IMR-90 (cell line): ENCODE results near the gene MRPS25. TPM values are rescaled to one million over a fixed set of nuclear protein-coding genes. Genes with fewer than 3 reads are reported as not detected.

Source experiments
- ATAC-seq: fragments of 200-7000 bp; cut with Tn5 transposase; 2 replicates; pipeline ENCODE4 v1.9.1; 2020; ENCODE audit warnings: low read depth, mild to moderate bottlenecking, moderate library complexity
- BruUV-seq: library from RNA; stranded (reverse); fragments of 400-500 nt; replicated peaks from 2 replicates; lab custom pipeline; 2021; lab: Mats Ljungman, UMichigan
- CTCF ChIA-PET: fragments of 300-600 bp; formaldehyde crosslinking; extraction: SDS; loops from one replicate; lab custom pipeline; 2021; ENCODE audit warnings: antibody characterized with exemption; lab: Yijun Ruan, JAX
- POLR2A ChIA-PET: fragments of 300-600 bp; sonication (Branson Sonifier 250); formaldehyde crosslinking; loops from one replicate; lab custom pipeline; 2022; ENCODE audit warnings: antibody characterized with exemption; ENCODE audit not compliant: unreplicated experiment; lab: Charles Lee
- DNase-seq: peaks from one replicate; pipeline ENCODE4 v3.0.0; 2013
- H2AFZ ChIP-seq: replicated peaks from 2 replicates; pipeline ENCODE3; 2013; ENCODE audit warnings: low read length, mild to moderate bottlenecking; ENCODE audit not compliant: poor library complexity
- H2AK5ac ChIP-seq: 2 replicates; pipeline ENCODE4 v1.6.1; 2013; ENCODE audit warnings: low read depth, low read length, inconsistent platforms
- H2AK9ac ChIP-seq: replicated peaks from 2 replicates; pipeline ENCODE3; 2013; ENCODE audit warnings: mild to moderate bottlenecking, low read depth, low read length, moderate library complexity; ENCODE audit not compliant: poor library complexity
- H2BK120ac ChIP-seq: 2 replicates; pipeline ENCODE4 v1.6.1; 2013; ENCODE audit warnings: low read depth, low read length, inconsistent platforms
- H2BK15ac ChIP-seq: 3 replicates; pipeline ENCODE4 v1.6.1; 2013; ENCODE audit warnings: low read depth, low read length, inconsistent platforms
- H2BK20ac ChIP-seq: 2 replicates; pipeline ENCODE4 v1.6.1; 2013; ENCODE audit warnings: low read depth, mild to moderate bottlenecking, inconsistent platforms, low read length, moderate library complexity
- H2BK5ac ChIP-seq: 2 replicates; pipeline ENCODE4 v1.6.1; 2013; ENCODE audit warnings: mild to moderate bottlenecking, low read depth, low read length, inconsistent platforms; ENCODE audit not compliant: poor library complexity, severe bottlenecking
- H3K14ac ChIP-seq: replicated peaks from 2 replicates; pipeline ENCODE4 v1.6.1; 2013; ENCODE audit warnings: low read depth, low read length, inconsistent platforms
- H3K18ac ChIP-seq: 2 replicates; pipeline ENCODE4 v1.6.1; 2013; ENCODE audit warnings: low read depth, low read length, control low read depth
- H3K23ac ChIP-seq: 2 replicates; pipeline ENCODE4 v1.6.1; 2013; ENCODE audit warnings: low read depth, low read length, inconsistent platforms
- H3K27ac ChIP-seq: 2 replicates; pipeline ENCODE4 v1.5.1; 2013; ENCODE audit warnings: mild to moderate bottlenecking, control low read depth, low read length; ENCODE audit not compliant: insufficient read depth
- H3K27me3 ChIP-seq: 2 replicates; pipeline ENCODE4 v1.6.1; 2013; ENCODE audit warnings: low read length; ENCODE audit not compliant: control insufficient read depth, insufficient read depth
- H3K36me3 ChIP-seq: 2 replicates; pipeline ENCODE4 v1.6.1; 2013; ENCODE audit warnings: low read length, mixed read lengths; ENCODE audit not compliant: control insufficient read depth, insufficient read depth
- H3K4ac ChIP-seq: 2 replicates; pipeline ENCODE4 v1.6.1; 2013; ENCODE audit warnings: low read depth, low read length, inconsistent platforms
- H3K4me1 ChIP-seq: 2 replicates; pipeline ENCODE4 v1.6.1; 2013; ENCODE audit warnings: low read length, mixed read lengths; ENCODE audit not compliant: control insufficient read depth, insufficient read depth
- H3K4me2 ChIP-seq: 2 replicates; pipeline ENCODE4 v1.6.1; 2013; ENCODE audit warnings: low read depth, mild to moderate bottlenecking, control low read depth, low read length, moderate library complexity
- H3K4me3 ChIP-seq: 2 replicates; pipeline ENCODE4 v1.5.1; 2013; ENCODE audit warnings: low read depth, mild to moderate bottlenecking, control low read depth, low read length, moderate library complexity; ENCODE audit not compliant: insufficient read depth
- H3K56ac ChIP-seq: 2 replicates; pipeline ENCODE4 v1.6.1; 2013; ENCODE audit warnings: low read length, inconsistent platforms; ENCODE audit not compliant: insufficient read depth; ENCODE audit errors: extremely low read depth
- H3K79me1 ChIP-seq, 2 experiments: 2 replicates each; pipeline ENCODE4 v1.6.1; 2013; ENCODE audit warnings: low read length in 2 of 2, inconsistent platforms in 1 of 2, low read depth in 1 of 2
- H3K9ac ChIP-seq: 2 replicates; pipeline ENCODE4 v1.6.1; 2013; ENCODE audit warnings: low read depth, low read length, control low read depth
- H3K9me1 ChIP-seq: 2 replicates; pipeline ENCODE4 v1.6.1; 2013; ENCODE audit warnings: low read length, inconsistent platforms; ENCODE audit not compliant: insufficient read depth
- H3K9me3 ChIP-seq: 2 replicates; pipeline ENCODE4 v1.6.1; 2013; ENCODE audit warnings: low read length; ENCODE audit not compliant: control insufficient read depth, insufficient read depth
- H4K20me1 ChIP-seq: 2 replicates; pipeline ENCODE4 v1.6.1; 2013; ENCODE audit warnings: low read length, inconsistent platforms; ENCODE audit not compliant: insufficient read depth
- H4K5ac ChIP-seq: 2 replicates; pipeline ENCODE4 v1.6.1; 2013; ENCODE audit warnings: mild to moderate bottlenecking, low read depth, low read length, control low read depth
- H4K8ac ChIP-seq, 2 experiments: 2 replicates each; pipeline ENCODE4 v1.6.1; 2013; ENCODE audit warnings: low read depth in 2 of 2, low read length in 2 of 2, control low read depth in 1 of 2, inconsistent platforms in 1 of 2
- H4K91ac ChIP-seq: 2 replicates; pipeline ENCODE4 v1.6.1; 2013; ENCODE audit warnings: low read depth, low read length, inconsistent platforms; ENCODE audit not compliant: insufficient read depth
- BHLHE40 ChIP-seq: fragments of 150-350 bp; IDR thresholded peaks from 2 replicates; pipeline ENCODE4 v1.6.1; 2016; ENCODE audit warnings: mild to moderate bottlenecking, low read depth, low read length
- CEBPB ChIP-seq: IDR thresholded peaks from 2 replicates; pipeline ENCODE4 v1.6.1; 2012; ENCODE audit warnings: low read depth, low read length, improper control_type of control experiment
- CHD1 ChIP-seq: IDR thresholded peaks from 2 replicates; pipeline ENCODE4 v1.6.1; 2012; ENCODE audit warnings: low read depth, low read length, improper control_type of control experiment
- CTCF ChIP-seq: conservative IDR thresholded peaks from 2 replicates; pipeline ENCODE4 v1.5.1; 2012; ENCODE audit warnings: mild to moderate bottlenecking, low read depth, low read length, improper control_type of control experiment
- FOS ChIP-seq: fragments of 150-350 bp; IDR thresholded peaks from 2 replicates; pipeline ENCODE4 v1.6.1; 2016; ENCODE audit warnings: low read depth, low read length
- MAFK ChIP-seq: IDR thresholded peaks from 2 replicates; pipeline ENCODE4 v1.6.1; 2012; ENCODE audit warnings: low read depth, low read length, improper control_type of control experiment
- MAZ ChIP-seq: IDR thresholded peaks from 2 replicates; pipeline ENCODE4 v1.6.1; 2012; ENCODE audit warnings: low read depth, mild to moderate bottlenecking, low read length, improper control_type of control experiment, moderate library complexity, borderline replicate concordance
- MXI1 ChIP-seq: IDR thresholded peaks from 2 replicates; pipeline ENCODE4 v1.6.1; 2012; ENCODE audit warnings: low read depth, mild to moderate bottlenecking, low read length, moderate library complexity, borderline replicate concordance
- NFE2L2 ChIP-seq: fragments of 150-350 bp; IDR thresholded peaks from 2 replicates; pipeline ENCODE4 v1.6.1; 2016; ENCODE audit warnings: low read depth, mild to moderate bottlenecking, low read length
- POLR2A ChIP-seq: IDR thresholded peaks from 2 replicates; pipeline ENCODE4 v1.6.1; 2012; ENCODE audit warnings: mild to moderate bottlenecking, low read depth, low read length
- RAD21 ChIP-seq: IDR thresholded peaks from 2 replicates; pipeline ENCODE4 v1.6.1; 2012; ENCODE audit warnings: low read length, improper control_type of control experiment
- RCOR1 ChIP-seq: IDR thresholded peaks from 2 replicates; pipeline ENCODE4 v1.6.1; 2012; ENCODE audit warnings: mild to moderate bottlenecking, low read length, improper control_type of control experiment; ENCODE audit not compliant: insufficient replicate concordance
- RFX5 ChIP-seq: IDR thresholded peaks from 2 replicates; pipeline ENCODE4 v1.8.0; 2012; ENCODE audit warnings: low read depth, mild to moderate bottlenecking, low read length, moderate library complexity
- SMC3 ChIP-seq: fragments of 150-350 bp; IDR thresholded peaks from 2 replicates; pipeline ENCODE4 v1.6.1; 2016; ENCODE audit warnings: low read depth, mild to moderate bottlenecking, antibody characterized with exemption, low read length, moderate library complexity
- USF2 ChIP-seq: fragments of 150-350 bp; IDR thresholded peaks from 2 replicates; pipeline ENCODE4 v1.6.1; 2017; ENCODE audit warnings: mild to moderate bottlenecking, antibody characterized with exemption, low read length, low read depth
- whole genome bisulfite sequencing, 2 experiments: methylation state at CpG; one replicate each; pipeline versions ENCODE4 v1.1.5 to v1.1.7; 2013; ENCODE audit warnings: missing lambda C conversion rate in 2 of 2; ENCODE audit not compliant: insufficient read length in 1 of 2; ENCODE audit errors: extremely low coverage in 2 of 2; 5-methylcytosine and 5-hydroxymethylcytosine counted together
- dilution Hi-C: fragments of 300-500 bp; cut with HindIII; formaldehyde crosslinking; loops from one replicate; pipeline ENCODE4 v1.14.3; 2018; ENCODE audit warnings: low sequenced_read_pairs; ENCODE audit not compliant: unreplicated experiment
- in situ Hi-C: fragments of 300-500 bp; cut with MboI; formaldehyde crosslinking; loops from 3 replicates; pipeline ENCODE4 v1.14.3; 2019; ENCODE audit warnings: low sequenced_read_pairs, inconsistent platforms, mixed read lengths
- intact Hi-C: fragments of 100-400 bp; cut with micrococcal nuclease; formaldehyde crosslinking; loops from 2 replicates; pipeline ENCODE4 v1.10.0; 2022
- polyA plus RNA-seq, 3 experiments: library from polyadenylated mRNA; depleted of rRNA; stranded (reverse); fragments of >200 nt; gene quantifications; 2 replicates each; pipeline ENCODE4 v1.2.3, GENCODE V29; 2012; ENCODE audit warnings: low replicate concordance in 1 of 3
- total RNA-seq: library from RNA; depleted of rRNA; stranded (reverse); fragments of >200 nt; gene quantifications from 2 replicates; pipeline ENCODE4 v1.2.3, GENCODE V29; 2012
- TF ChIP-seq, protein P1 (sequence below): fragments of 150-350 bp; IDR thresholded peaks from 2 replicates; pipeline ENCODE4 v1.6.1; 2016; ENCODE audit warnings: low read depth, mild to moderate bottlenecking, low read length, moderate library complexity, borderline replicate concordance

The MRPS25 gene
- total and polyA plus RNA-seq, 2 of the 4 experiments (the other 2 are of a cell fraction), result 9.0 to 20.8 TPM

GRCh38 chr3:15011174-15011573 lies 53.9 kb downstream of the MRPS25 start:
- no peak overlapping the region for H3K14ac ChIP-seq
- no peak overlapping the region for H3K56ac ChIP-seq
- TF ChIP-seq RCOR1 (no peak), CTCF (no peak), RAD21 (no peak), MXI1 (no peak), CEBPB (no peak), USF2 (no peak), MAFK (no peak), NFE2L2 (no peak), FOS (no peak), CHD1 (no peak), SMC3 (no peak), BHLHE40 (no peak), MAZ (no peak), POLR2A (no peak), RFX5 (no peak)
- TF ChIP-seq, protein P1, sequence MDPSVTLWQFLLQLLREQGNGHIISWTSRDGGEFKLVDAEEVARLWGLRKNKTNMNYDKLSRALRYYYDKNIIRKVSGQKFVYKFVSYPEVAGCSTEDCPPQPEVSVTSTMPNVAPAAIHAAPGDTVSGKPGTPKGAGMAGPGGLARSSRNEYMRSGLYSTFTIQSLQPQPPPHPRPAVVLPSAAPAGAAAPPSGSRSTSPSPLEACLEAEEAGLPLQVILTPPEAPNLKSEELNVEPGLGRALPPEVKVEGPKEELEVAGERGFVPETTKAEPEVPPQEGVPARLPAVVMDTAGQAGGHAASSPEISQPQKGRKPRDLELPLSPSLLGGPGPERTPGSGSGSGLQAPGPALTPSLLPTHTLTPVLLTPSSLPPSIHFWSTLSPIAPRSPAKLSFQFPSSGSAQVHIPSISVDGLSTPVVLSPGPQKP, result no peak
- H3K79me1 ChIP-seq, result peaks cover 10 to 43% of the 10 kb centered on the region in 2 experiments; a peak in 3 of 4 replicates
- H2AK9ac ChIP-seq, result no peak overlapping the region
- H3K27ac ChIP-seq, result no peak overlapping the region
- no peak overlapping the region for H3K4ac ChIP-seq
- peaks cover 3% of the 10 kb centered on the region; the same call in 1 of the 2 replicates for H4K20me1 ChIP-seq
- H3K9ac ChIP-seq, result no peak overlapping the region
- intact Hi-C loops, result loop anchor here (1.0 kb wide), 1 partner anchor 46 kb away; no protein-coding TSS in a partner anchor
- no peak overlapping the region for H3K4me3 ChIP-seq
- H3K18ac ChIP-seq, result no peak overlapping the region
- no peak overlapping the region for H2AK5ac ChIP-seq
- H3K4me1 ChIP-seq, result no peaks in the 10 kb centered on the region; the same call in 1 of the 2 replicates
- H2BK20ac ChIP-seq, result no peak overlapping the region
- H3K9me3 ChIP-seq, result no peaks in the 10 kb centered on the region
- in situ Hi-C loops, result no loop called here
- no peak overlapping the region for H4K5ac ChIP-seq
- POLR2A ChIA-PET, result no interaction called here
- no peak overlapping the region for H4K91ac ChIP-seq
- no peak overlapping the region for H3K4me2 ChIP-seq
- H4K8ac ChIP-seq, result no peak overlapping the region
- ATAC-seq (no peak), DNase-seq (no peak)
- H2BK120ac ChIP-seq, result no peak overlapping the region
- H3K9me1 ChIP-seq, result peaks cover 3% of the 10 kb centered on the region; the same call in 1 of the 2 replicates
- H3K23ac ChIP-seq, result no peak overlapping the region
- H3K36me3 ChIP-seq, result peaks cover 22% of the 10 kb centered on the region
- H2BK15ac ChIP-seq, result no peak overlapping the region
- no TSS peak for BruUV-seq
- dilution Hi-C loops, result no loop called here
- CTCF ChIA-PET, result no interaction called here
- WGBS, 2 experiments, result 100% methylated on average over 1 of the region's 5 CpGs; no CpG with 5 or more reads in 1 of the 2 experiments
- no peak overlapping the region for H2AFZ ChIP-seq
- no peak overlapping the region for H2BK5ac ChIP-seq
- H3K27me3 ChIP-seq, result no peaks in the 10 kb centered on the region
